Measurements from ENCODE around the gene TNFSF18.

DNA sequence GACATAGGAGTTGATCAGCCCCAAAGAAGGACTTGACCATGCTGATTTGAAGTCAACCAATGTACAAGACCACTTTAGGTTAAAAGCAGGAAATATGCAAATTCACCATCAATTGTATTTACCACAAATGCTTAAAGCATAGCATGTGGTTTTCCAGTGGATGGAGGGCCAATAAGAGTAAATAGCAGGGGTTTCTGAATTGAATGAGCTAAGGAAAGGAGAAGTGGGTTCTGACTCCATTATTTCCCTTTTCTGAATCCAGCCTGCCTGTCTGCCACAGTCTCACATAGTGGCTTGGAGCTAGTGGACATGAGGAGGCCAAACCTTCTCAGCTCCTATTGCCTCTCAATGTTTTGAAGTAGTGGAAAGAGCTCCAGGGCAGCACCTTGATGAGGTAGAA is 7.2 kb upstream of the TNFSF18 start:
- TF ChIP-seq EP300 (IDR thresholded peaks at IDR 0.05) (no peak), POLR2A (IDR thresholded peaks at IDR 0.05; ENCODE audit: low read length) (no peak), HOXB5 (CRISPR knock-in tag; IDR thresholded peaks at IDR 0.05) (no peak), MAZ (IDR thresholded peaks at IDR 0.05; ENCODE audit: borderline replicate concordance, low read depth, low read length) (no peak), MAX (IDR thresholded peaks at IDR 0.05) (no peak), SMC3 (IDR thresholded peaks at IDR 0.05) (no peak), BCL3 (IDR thresholded peaks at IDR 0.05) (no peak), PHF8 (IDR thresholded peaks at IDR 0.05; ENCODE audit: borderline replicate concordance, low read depth) (no peak), FOSL2 (IDR thresholded peaks at IDR 0.05) (no peak), FOSL2 (CRISPR knock-in tag; IDR thresholded peaks at IDR 0.05) (no peak)
- TF ChIP-seq, protein P1, sequence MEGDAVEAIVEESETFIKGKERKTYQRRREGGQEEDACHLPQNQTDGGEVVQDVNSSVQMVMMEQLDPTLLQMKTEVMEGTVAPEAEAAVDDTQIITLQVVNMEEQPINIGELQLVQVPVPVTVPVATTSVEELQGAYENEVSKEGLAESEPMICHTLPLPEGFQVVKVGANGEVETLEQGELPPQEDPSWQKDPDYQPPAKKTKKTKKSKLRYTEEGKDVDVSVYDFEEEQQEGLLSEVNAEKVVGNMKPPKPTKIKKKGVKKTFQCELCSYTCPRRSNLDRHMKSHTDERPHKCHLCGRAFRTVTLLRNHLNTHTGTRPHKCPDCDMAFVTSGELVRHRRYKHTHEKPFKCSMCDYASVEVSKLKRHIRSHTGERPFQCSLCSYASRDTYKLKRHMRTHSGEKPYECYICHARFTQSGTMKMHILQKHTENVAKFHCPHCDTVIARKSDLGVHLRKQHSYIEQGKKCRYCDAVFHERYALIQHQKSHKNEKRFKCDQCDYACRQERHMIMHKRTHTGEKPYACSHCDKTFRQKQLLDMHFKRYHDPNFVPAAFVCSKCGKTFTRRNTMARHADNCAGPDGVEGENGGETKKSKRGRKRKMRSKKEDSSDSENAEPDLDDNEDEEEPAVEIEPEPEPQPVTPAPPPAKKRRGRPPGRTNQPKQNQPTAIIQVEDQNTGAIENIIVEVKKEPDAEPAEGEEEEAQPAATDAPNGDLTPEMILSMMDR (IDR thresholded peaks at IDR 0.05), result no peak
- TF ChIP-seq, protein P2, sequence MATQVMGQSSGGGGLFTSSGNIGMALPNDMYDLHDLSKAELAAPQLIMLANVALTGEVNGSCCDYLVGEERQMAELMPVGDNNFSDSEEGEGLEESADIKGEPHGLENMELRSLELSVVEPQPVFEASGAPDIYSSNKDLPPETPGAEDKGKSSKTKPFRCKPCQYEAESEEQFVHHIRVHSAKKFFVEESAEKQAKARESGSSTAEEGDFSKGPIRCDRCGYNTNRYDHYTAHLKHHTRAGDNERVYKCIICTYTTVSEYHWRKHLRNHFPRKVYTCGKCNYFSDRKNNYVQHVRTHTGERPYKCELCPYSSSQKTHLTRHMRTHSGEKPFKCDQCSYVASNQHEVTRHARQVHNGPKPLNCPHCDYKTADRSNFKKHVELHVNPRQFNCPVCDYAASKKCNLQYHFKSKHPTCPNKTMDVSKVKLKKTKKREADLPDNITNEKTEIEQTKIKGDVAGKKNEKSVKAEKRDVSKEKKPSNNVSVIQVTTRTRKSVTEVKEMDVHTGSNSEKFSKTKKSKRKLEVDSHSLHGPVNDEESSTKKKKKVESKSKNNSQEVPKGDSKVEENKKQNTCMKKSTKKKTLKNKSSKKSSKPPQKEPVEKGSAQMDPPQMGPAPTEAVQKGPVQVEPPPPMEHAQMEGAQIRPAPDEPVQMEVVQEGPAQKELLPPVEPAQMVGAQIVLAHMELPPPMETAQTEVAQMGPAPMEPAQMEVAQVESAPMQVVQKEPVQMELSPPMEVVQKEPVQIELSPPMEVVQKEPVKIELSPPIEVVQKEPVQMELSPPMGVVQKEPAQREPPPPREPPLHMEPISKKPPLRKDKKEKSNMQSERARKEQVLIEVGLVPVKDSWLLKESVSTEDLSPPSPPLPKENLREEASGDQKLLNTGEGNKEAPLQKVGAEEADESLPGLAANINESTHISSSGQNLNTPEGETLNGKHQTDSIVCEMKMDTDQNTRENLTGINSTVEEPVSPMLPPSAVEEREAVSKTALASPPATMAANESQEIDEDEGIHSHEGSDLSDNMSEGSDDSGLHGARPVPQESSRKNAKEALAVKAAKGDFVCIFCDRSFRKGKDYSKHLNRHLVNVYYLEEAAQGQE (IDR thresholded peaks at IDR 0.05), result no peak
- TF ChIP-seq, protein P3, sequence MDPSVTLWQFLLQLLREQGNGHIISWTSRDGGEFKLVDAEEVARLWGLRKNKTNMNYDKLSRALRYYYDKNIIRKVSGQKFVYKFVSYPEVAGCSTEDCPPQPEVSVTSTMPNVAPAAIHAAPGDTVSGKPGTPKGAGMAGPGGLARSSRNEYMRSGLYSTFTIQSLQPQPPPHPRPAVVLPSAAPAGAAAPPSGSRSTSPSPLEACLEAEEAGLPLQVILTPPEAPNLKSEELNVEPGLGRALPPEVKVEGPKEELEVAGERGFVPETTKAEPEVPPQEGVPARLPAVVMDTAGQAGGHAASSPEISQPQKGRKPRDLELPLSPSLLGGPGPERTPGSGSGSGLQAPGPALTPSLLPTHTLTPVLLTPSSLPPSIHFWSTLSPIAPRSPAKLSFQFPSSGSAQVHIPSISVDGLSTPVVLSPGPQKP (IDR thresholded peaks at IDR 0.05; ENCODE audit: low read depth, low read length), result no peak
- TF ChIP-seq, protein P4, sequence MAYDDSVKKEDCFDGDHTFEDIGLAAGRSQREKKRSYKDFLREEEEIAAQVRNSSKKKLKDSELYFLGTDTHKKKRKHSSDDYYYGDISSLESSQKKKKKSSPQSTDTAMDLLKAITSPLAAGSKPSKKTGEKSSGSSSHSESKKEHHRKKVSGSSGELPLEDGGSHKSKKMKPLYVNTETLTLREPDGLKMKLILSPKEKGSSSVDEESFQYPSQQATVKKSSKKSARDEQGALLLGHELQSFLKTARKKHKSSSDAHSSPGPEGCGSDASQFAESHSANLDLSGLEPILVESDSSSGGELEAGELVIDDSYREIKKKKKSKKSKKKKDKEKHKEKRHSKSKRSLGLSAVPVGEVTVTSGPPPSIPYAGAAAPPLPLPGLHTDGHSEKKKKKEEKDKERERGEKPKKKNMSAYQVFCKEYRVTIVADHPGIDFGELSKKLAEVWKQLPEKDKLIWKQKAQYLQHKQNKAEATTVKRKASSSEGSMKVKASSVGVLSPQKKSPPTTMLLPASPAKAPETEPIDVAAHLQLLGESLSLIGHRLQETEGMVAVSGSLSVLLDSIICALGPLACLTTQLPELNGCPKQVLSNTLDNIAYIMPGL (CRISPR knock-in tag; IDR thresholded peaks at IDR 0.05; ENCODE audit: borderline replicate concordance), result no peak

Data from A549 (cell line).